IMR-90 (cell line): Measurements from ENCODE around the gene SUGCT. TPM values are rescaled to one million over a fixed set of nuclear protein-coding genes. Genes with fewer than 3 reads are reported as not detected.

Experiments
- ATAC-seq: fragments of 200-7000 bp; cut with Tn5 transposase; 2 replicates; pipeline ENCODE4 v1.9.1; 2020; ENCODE audit warnings: low read depth, mild to moderate bottlenecking, moderate library complexity
- BruUV-seq: library from RNA; stranded (reverse); fragments of 400-500 nt; replicated peaks from 2 replicates; lab custom pipeline; 2021; lab: Mats Ljungman, UMichigan
- CTCF ChIA-PET: fragments of 300-600 bp; formaldehyde crosslinking; extraction: SDS; loops from one replicate; lab custom pipeline; 2021; ENCODE audit warnings: antibody characterized with exemption; lab: Yijun Ruan, JAX
- POLR2A ChIA-PET: fragments of 300-600 bp; sonication (Branson Sonifier 250); formaldehyde crosslinking; loops from one replicate; lab custom pipeline; 2022; ENCODE audit warnings: antibody characterized with exemption; ENCODE audit not compliant: unreplicated experiment; lab: Charles Lee
- DNase-seq: peaks from one replicate; pipeline ENCODE4 v3.0.0; 2013
- H2AFZ ChIP-seq: replicated peaks from 2 replicates; pipeline ENCODE3; 2013; ENCODE audit warnings: low read length, mild to moderate bottlenecking; ENCODE audit not compliant: poor library complexity
- H2AK5ac ChIP-seq: 2 replicates; pipeline ENCODE4 v1.6.1; 2013; ENCODE audit warnings: low read depth, low read length, inconsistent platforms
- H2AK9ac ChIP-seq: replicated peaks from 2 replicates; pipeline ENCODE3; 2013; ENCODE audit warnings: mild to moderate bottlenecking, low read depth, low read length, moderate library complexity; ENCODE audit not compliant: poor library complexity
- H2BK120ac ChIP-seq: 2 replicates; pipeline ENCODE4 v1.6.1; 2013; ENCODE audit warnings: low read depth, low read length, inconsistent platforms
- H2BK15ac ChIP-seq: 3 replicates; pipeline ENCODE4 v1.6.1; 2013; ENCODE audit warnings: low read depth, low read length, inconsistent platforms
- H2BK20ac ChIP-seq: 2 replicates; pipeline ENCODE4 v1.6.1; 2013; ENCODE audit warnings: low read depth, mild to moderate bottlenecking, inconsistent platforms, low read length, moderate library complexity
- H2BK5ac ChIP-seq: 2 replicates; pipeline ENCODE4 v1.6.1; 2013; ENCODE audit warnings: mild to moderate bottlenecking, low read depth, low read length, inconsistent platforms; ENCODE audit not compliant: poor library complexity, severe bottlenecking
- H3K14ac ChIP-seq: replicated peaks from 2 replicates; pipeline ENCODE4 v1.6.1; 2013; ENCODE audit warnings: low read depth, low read length, inconsistent platforms
- H3K18ac ChIP-seq: 2 replicates; pipeline ENCODE4 v1.6.1; 2013; ENCODE audit warnings: low read depth, low read length, control low read depth
- H3K23ac ChIP-seq: 2 replicates; pipeline ENCODE4 v1.6.1; 2013; ENCODE audit warnings: low read depth, low read length, inconsistent platforms
- H3K27ac ChIP-seq: 2 replicates; pipeline ENCODE4 v1.5.1; 2013; ENCODE audit warnings: mild to moderate bottlenecking, control low read depth, low read length; ENCODE audit not compliant: insufficient read depth
- H3K27me3 ChIP-seq: 2 replicates; pipeline ENCODE4 v1.6.1; 2013; ENCODE audit warnings: low read length; ENCODE audit not compliant: control insufficient read depth, insufficient read depth
- H3K36me3 ChIP-seq: 2 replicates; pipeline ENCODE4 v1.6.1; 2013; ENCODE audit warnings: low read length, mixed read lengths; ENCODE audit not compliant: control insufficient read depth, insufficient read depth
- H3K4ac ChIP-seq: 2 replicates; pipeline ENCODE4 v1.6.1; 2013; ENCODE audit warnings: low read depth, low read length, inconsistent platforms
- H3K4me1 ChIP-seq: 2 replicates; pipeline ENCODE4 v1.6.1; 2013; ENCODE audit warnings: low read length, mixed read lengths; ENCODE audit not compliant: control insufficient read depth, insufficient read depth
- H3K4me2 ChIP-seq: 2 replicates; pipeline ENCODE4 v1.6.1; 2013; ENCODE audit warnings: low read depth, mild to moderate bottlenecking, control low read depth, low read length, moderate library complexity
- H3K4me3 ChIP-seq: 2 replicates; pipeline ENCODE4 v1.5.1; 2013; ENCODE audit warnings: low read depth, mild to moderate bottlenecking, control low read depth, low read length, moderate library complexity; ENCODE audit not compliant: insufficient read depth
- H3K56ac ChIP-seq: 2 replicates; pipeline ENCODE4 v1.6.1; 2013; ENCODE audit warnings: low read length, inconsistent platforms; ENCODE audit not compliant: insufficient read depth; ENCODE audit errors: extremely low read depth
- H3K79me1 ChIP-seq, 2 experiments: 2 replicates each; pipeline ENCODE4 v1.6.1; 2013; ENCODE audit warnings: low read length in 2 of 2, inconsistent platforms in 1 of 2, low read depth in 1 of 2
- H3K9ac ChIP-seq: 2 replicates; pipeline ENCODE4 v1.6.1; 2013; ENCODE audit warnings: low read depth, low read length, control low read depth
- H3K9me1 ChIP-seq: 2 replicates; pipeline ENCODE4 v1.6.1; 2013; ENCODE audit warnings: low read length, inconsistent platforms; ENCODE audit not compliant: insufficient read depth
- H3K9me3 ChIP-seq: 2 replicates; pipeline ENCODE4 v1.6.1; 2013; ENCODE audit warnings: low read length; ENCODE audit not compliant: control insufficient read depth, insufficient read depth
- H4K20me1 ChIP-seq: 2 replicates; pipeline ENCODE4 v1.6.1; 2013; ENCODE audit warnings: low read length, inconsistent platforms; ENCODE audit not compliant: insufficient read depth
- H4K5ac ChIP-seq: 2 replicates; pipeline ENCODE4 v1.6.1; 2013; ENCODE audit warnings: mild to moderate bottlenecking, low read depth, low read length, control low read depth
- H4K8ac ChIP-seq, 2 experiments: 2 replicates each; pipeline ENCODE4 v1.6.1; 2013; ENCODE audit warnings: low read depth in 2 of 2, low read length in 2 of 2, control low read depth in 1 of 2, inconsistent platforms in 1 of 2
- H4K91ac ChIP-seq: 2 replicates; pipeline ENCODE4 v1.6.1; 2013; ENCODE audit warnings: low read depth, low read length, inconsistent platforms; ENCODE audit not compliant: insufficient read depth
- BHLHE40 ChIP-seq: fragments of 150-350 bp; IDR thresholded peaks from 2 replicates; pipeline ENCODE4 v1.6.1; 2016; ENCODE audit warnings: mild to moderate bottlenecking, low read depth, low read length
- CHD1 ChIP-seq: IDR thresholded peaks from 2 replicates; pipeline ENCODE4 v1.6.1; 2012; ENCODE audit warnings: low read depth, low read length, improper control_type of control experiment
- FOS ChIP-seq: fragments of 150-350 bp; IDR thresholded peaks from 2 replicates; pipeline ENCODE4 v1.6.1; 2016; ENCODE audit warnings: low read depth, low read length
- MAFK ChIP-seq: IDR thresholded peaks from 2 replicates; pipeline ENCODE4 v1.6.1; 2012; ENCODE audit warnings: low read depth, low read length, improper control_type of control experiment
- MAZ ChIP-seq: IDR thresholded peaks from 2 replicates; pipeline ENCODE4 v1.6.1; 2012; ENCODE audit warnings: low read depth, mild to moderate bottlenecking, low read length, improper control_type of control experiment, moderate library complexity, borderline replicate concordance
- MXI1 ChIP-seq: IDR thresholded peaks from 2 replicates; pipeline ENCODE4 v1.6.1; 2012; ENCODE audit warnings: low read depth, mild to moderate bottlenecking, low read length, moderate library complexity, borderline replicate concordance
- NFE2L2 ChIP-seq: fragments of 150-350 bp; IDR thresholded peaks from 2 replicates; pipeline ENCODE4 v1.6.1; 2016; ENCODE audit warnings: low read depth, mild to moderate bottlenecking, low read length
- POLR2A ChIP-seq: IDR thresholded peaks from 2 replicates; pipeline ENCODE4 v1.6.1; 2012; ENCODE audit warnings: mild to moderate bottlenecking, low read depth, low read length
- RCOR1 ChIP-seq: IDR thresholded peaks from 2 replicates; pipeline ENCODE4 v1.6.1; 2012; ENCODE audit warnings: mild to moderate bottlenecking, low read length, improper control_type of control experiment; ENCODE audit not compliant: insufficient replicate concordance
- RFX5 ChIP-seq: IDR thresholded peaks from 2 replicates; pipeline ENCODE4 v1.8.0; 2012; ENCODE audit warnings: low read depth, mild to moderate bottlenecking, low read length, moderate library complexity
- SMC3 ChIP-seq: fragments of 150-350 bp; IDR thresholded peaks from 2 replicates; pipeline ENCODE4 v1.6.1; 2016; ENCODE audit warnings: low read depth, mild to moderate bottlenecking, antibody characterized with exemption, low read length, moderate library complexity
- USF2 ChIP-seq: fragments of 150-350 bp; IDR thresholded peaks from 2 replicates; pipeline ENCODE4 v1.6.1; 2017; ENCODE audit warnings: mild to moderate bottlenecking, antibody characterized with exemption, low read length, low read depth
- WGBS, 2 experiments: methylation state at CpG; one replicate each; pipeline versions ENCODE4 v1.1.5 to v1.1.7; 2013; ENCODE audit warnings: missing lambda C conversion rate in 2 of 2; ENCODE audit not compliant: insufficient read length in 1 of 2; ENCODE audit errors: extremely low coverage in 2 of 2; 5-methylcytosine and 5-hydroxymethylcytosine counted together
- dilution Hi-C: fragments of 300-500 bp; cut with HindIII; formaldehyde crosslinking; loops from one replicate; pipeline ENCODE4 v1.14.3; 2018; ENCODE audit warnings: low sequenced_read_pairs; ENCODE audit not compliant: unreplicated experiment
- in situ Hi-C: fragments of 300-500 bp; cut with MboI; formaldehyde crosslinking; loops from 3 replicates; pipeline ENCODE4 v1.14.3; 2019; ENCODE audit warnings: low sequenced_read_pairs, inconsistent platforms, mixed read lengths
- intact Hi-C: fragments of 100-400 bp; cut with micrococcal nuclease; formaldehyde crosslinking; loops from 2 replicates; pipeline ENCODE4 v1.10.0; 2022
- polyA plus RNA-seq, 3 experiments: library from polyadenylated mRNA; depleted of rRNA; stranded (reverse); fragments of >200 nt; gene quantifications; 2 replicates each; pipeline ENCODE4 v1.2.3, GENCODE V29; 2012; ENCODE audit warnings: low replicate concordance in 1 of 3
- total RNA-seq: library from RNA; depleted of rRNA; stranded (reverse); fragments of >200 nt; gene quantifications from 2 replicates; pipeline ENCODE4 v1.2.3, GENCODE V29; 2012
- TF ChIP-seq, protein P1 (sequence below): fragments of 150-350 bp; IDR thresholded peaks from 2 replicates; pipeline ENCODE4 v1.6.1; 2016; ENCODE audit warnings: low read depth, mild to moderate bottlenecking, low read length, moderate library complexity, borderline replicate concordance

The SUGCT gene
- total and polyA plus RNA-seq, 2 of the 4 experiments (the other 2 are of a cell fraction), result 5.9 to 8.3 TPM

- H3K36me3 ChIP-seq, result no peaks in the 10 kb centered on the region
- peak overlapping the region; percentile 97 for H2BK120ac ChIP-seq
- DNase-seq (peak; percentile 93), ATAC-seq (peak; percentile 90)
- H3K79me1 ChIP-seq, result peaks cover 0 to 4% of the 10 kb centered on the region in 2 experiments; a peak in 1 of 4 replicates
- peaks cover 6% of the 10 kb centered on the region; the same call in 1 of the 2 replicates for H3K9me1 ChIP-seq
- peak overlapping the region; percentile 96 for H2BK20ac ChIP-seq
- peak overlapping the region; percentile 72 for H2AFZ ChIP-seq
- peak overlapping the region; percentile 91 to 93 for H4K8ac ChIP-seq
- dilution Hi-C loops (no loop called here), in situ Hi-C loops (no loop called here), intact Hi-C loops (loop anchor here (1.0 kb wide), 1 partner anchor 32 kb away; no protein-coding TSS in a partner anchor)
- peak overlapping the region; percentile 61; the same call in 1 of the 2 replicates for H3K23ac ChIP-seq
- no CpG with 5 or more reads among the region's 4 CpGs for WGBS, 2 experiments
- peak overlapping the region; percentile 84 for H3K56ac ChIP-seq
- no peak overlapping the region for H3K4me3 ChIP-seq
- peak overlapping the region; percentile 97 for H3K4ac ChIP-seq
- peak overlapping the region; percentile 93 for H3K14ac ChIP-seq
- H3K4me2 ChIP-seq, result peak overlapping the region; percentile 79; the same call in 1 of the 2 replicates
- H3K27ac ChIP-seq, result peak overlapping the region; percentile 95
- no peaks in the 10 kb centered on the region for H3K27me3 ChIP-seq
- no peaks in the 10 kb centered on the region for H4K20me1 ChIP-seq
- H3K9me3 ChIP-seq, result no peaks in the 10 kb centered on the region
- no TSS peak for BruUV-seq
- H3K9ac ChIP-seq, result peak overlapping the region; percentile 78; the same call in 1 of the 2 replicates
- no peak overlapping the region for H2AK9ac ChIP-seq
- peak overlapping the region; percentile 100 for H3K18ac ChIP-seq
- H2BK15ac ChIP-seq, result peak overlapping the region; percentile 97; the same call in 2 of the 3 replicates
- POLR2A ChIA-PET, result interaction anchor here (1.1 kb wide), 1 partner anchor 138 kb away, joined by 3 read pairs; no protein-coding TSS in a partner anchor
- H3K4me1 ChIP-seq, result peaks cover 10% of the 10 kb centered on the region
- CTCF ChIA-PET, result interaction anchor here (0.6 kb wide), 1 partner anchor 1367 kb away, joined by 5 read pairs; no protein-coding TSS in a partner anchor
- H2AK5ac ChIP-seq, result peak overlapping the region; percentile 37; the same call in 1 of the 2 replicates
- H2BK5ac ChIP-seq, result peak overlapping the region; percentile 93
- H4K5ac ChIP-seq, result peak overlapping the region; percentile 100
- peak overlapping the region; percentile 92 for H4K91ac ChIP-seq
- TF ChIP-seq RCOR1 (no peak), RFX5 (no peak), MAZ (no peak), FOS (peak; percentile 65), MAFK (no peak), MXI1 (no peak), NFE2L2 (no peak), BHLHE40 (peak; percentile 65), POLR2A (peak; percentile 60; the same call in 1 of the 2 replicates), SMC3 (no peak), CHD1 (no peak), USF2 (peak; percentile 81)
- TF ChIP-seq, protein P1, sequence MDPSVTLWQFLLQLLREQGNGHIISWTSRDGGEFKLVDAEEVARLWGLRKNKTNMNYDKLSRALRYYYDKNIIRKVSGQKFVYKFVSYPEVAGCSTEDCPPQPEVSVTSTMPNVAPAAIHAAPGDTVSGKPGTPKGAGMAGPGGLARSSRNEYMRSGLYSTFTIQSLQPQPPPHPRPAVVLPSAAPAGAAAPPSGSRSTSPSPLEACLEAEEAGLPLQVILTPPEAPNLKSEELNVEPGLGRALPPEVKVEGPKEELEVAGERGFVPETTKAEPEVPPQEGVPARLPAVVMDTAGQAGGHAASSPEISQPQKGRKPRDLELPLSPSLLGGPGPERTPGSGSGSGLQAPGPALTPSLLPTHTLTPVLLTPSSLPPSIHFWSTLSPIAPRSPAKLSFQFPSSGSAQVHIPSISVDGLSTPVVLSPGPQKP, result no peak
Measured at GRCh38 chr7:40468891-40469864, 334.4 kb downstream of the SUGCT start.
